T-cell (primary cell): ENCODE measurements around the gene MOXD1. TPM values are rescaled to one million over a fixed set of nuclear protein-coding genes. Genes with fewer than 3 reads are reported as not detected.

Experiments used
- ATAC-seq, 4 experiments: fragments of 200-7000 bp in 3 of 4; fragments of 150-1000 bp in 1 of 4; cut with Tn5 transposase; replicated peaks in 1 of 4; 1 replicate in 3 of 4; 2 replicates in 1 of 4; pipeline ENCODE4 v1.10.0; 2021; ENCODE audit warnings: moderate library complexity in 3 of 4, mild to moderate bottlenecking in 2 of 4, moderate number of reproducible peaks in 1 of 4
- CTCF ChIA-PET, 2 donors: fragments of 300-600 bp; sonication (Branson Sonifier 250); formaldehyde crosslinking; loops; one replicate each; lab custom pipeline; 2022; ENCODE audit warnings: antibody characterized with exemption in 2 of 2; lab: Charles Lee
- POLR2A ChIA-PET, 2 donors: fragments of 300-600 bp; sonication (Branson Sonifier 250); formaldehyde crosslinking; loops; one replicate each; lab custom pipeline; 2022; ENCODE audit warnings: antibody characterized with exemption in 2 of 2; lab: Charles Lee
- DNase-seq, 35 experiments: peaks; one replicate each; pipeline versions ENCODE4 v3.0.0 to v3.0.0-alpha.2; 2013 to 2023
- H3K27ac ChIP-seq: one replicate; pipeline ENCODE4 v1.5.1; 2013; ENCODE audit warnings: low read length
- H3K27me3 ChIP-seq, 2 experiments: replicated peaks in 1 of 2; 1 replicate in 1 of 2; 2 replicates in 1 of 2; pipeline versions ENCODE4 v1.6.1 to v1.7.0; 2013; ENCODE audit warnings: low read length in 1 of 2, mixed read lengths in 1 of 2; ENCODE audit not compliant: control insufficient read depth in 2 of 2, insufficient read depth in 2 of 2; ENCODE audit errors: extremely low read depth in 1 of 2
- H3K36me3 ChIP-seq, 2 donors: 1 replicate in 1 of 2; 2 replicates in 1 of 2; pipeline versions ENCODE4 v1.6.1 to v1.7.0; 2013; ENCODE audit warnings: low read length in 1 of 2; ENCODE audit not compliant: control insufficient read depth in 2 of 2, insufficient read depth in 1 of 2; ENCODE audit errors: extremely low read depth in 1 of 2
- H3K4me1 ChIP-seq, 2 experiments: 1 replicate in 1 of 2; 2 replicates in 1 of 2; pipeline versions ENCODE4 v1.6.1 to v1.7.0; 2013; ENCODE audit warnings: low read length in 2 of 2, mixed read lengths in 1 of 2; ENCODE audit not compliant: insufficient read depth in 2 of 2, control insufficient read depth in 1 of 2; ENCODE audit errors: extremely low read depth in 1 of 2
- H3K4me3 ChIP-seq, 2 donors: 1 replicate in 1 of 2; 2 replicates in 1 of 2; pipeline versions ENCODE4 v1.5.1 to v1.7.0; 2013; ENCODE audit warnings: mild to moderate bottlenecking in 2 of 2, low read length in 1 of 2, moderate library complexity in 1 of 2; ENCODE audit not compliant: control insufficient read depth in 1 of 2; ENCODE audit errors: extremely low read depth in 1 of 2
- H3K9me3 ChIP-seq: 2 replicates; pipeline ENCODE4 v1.7.0; 2013
- H3K27ac Mint-ChIP-seq, 2 donors: one replicate each; pipeline ENCODE4 v1.8.0; 2020 to 2021; ENCODE audit warnings: mild to moderate bottlenecking in 2 of 2, mixed read lengths in 2 of 2
- H3K27me3 Mint-ChIP-seq, 2 donors: one replicate each; pipeline ENCODE4 v1.8.0; 2021 to 2022; ENCODE audit warnings: mixed read lengths in 2 of 2
- H3K36me3 Mint-ChIP-seq: one replicate; pipeline ENCODE4 v1.8.0; 2021; ENCODE audit warnings: mixed read lengths
- H3K4me1 Mint-ChIP-seq, 3 donors: one replicate each; pipeline ENCODE4 v1.8.0; 2020 to 2022; ENCODE audit warnings: mixed read lengths in 3 of 3, mild to moderate bottlenecking in 1 of 3
- H3K4me3 Mint-ChIP-seq, 3 donors: one replicate each; pipeline ENCODE4 v1.8.0; 2020 to 2022; ENCODE audit warnings: mild to moderate bottlenecking in 3 of 3, mixed read lengths in 3 of 3, moderate library complexity in 3 of 3
- H3K9me3 Mint-ChIP-seq, 3 donors: one replicate each; pipeline ENCODE4 v1.8.0; 2020 to 2022; ENCODE audit warnings: mixed read lengths in 3 of 3
- WGBS: methylation state at CpG from one replicate; pipeline ENCODE4 v1.1.5; 2013; ENCODE audit warnings: missing lambda C conversion rate; ENCODE audit not compliant: insufficient coverage; 5-methylcytosine and 5-hydroxymethylcytosine counted together
- total RNA-seq, 35 experiments: library from RNA in 6 of 35; stranded (reverse) in 6 of 35; fragments of 120-200 nt in 1 of 35; gene quantifications; one replicate each; pipeline versions ENCODE4 v1.2.1 to v1.2.4 and lab custom pipeline; 2013 to 2026

The MOXD1 gene
- total RNA-seq, 5 donors from 2014 or later (not counting 1 experiment from before 2014, with no cell fraction given): 0.13 to 0.53 (median 0.15) TPM; not detected in 1

GRCh38 chr6:132261354-132261753 is 139.9 kb downstream of the MOXD1 start:
- Histone ChIP-seq H3K27me3 (no peaks in the 10 kb centered on the region), H3K4me1 (no peaks in the 10 kb centered on the region), H3K9me3 (no peaks in the 10 kb centered on the region), H3K4me3 (no peak overlapping the region), H3K27ac (no peak overlapping the region), H3K36me3 (no peaks in the 10 kb centered on the region)
- CTCF ChIA-PET: interaction anchor here in 1 of 2 donors (0.5 to 1.2 kb wide), 2 partner anchors 9 to 34 kb away, joined by 3 to 5 read pairs; no protein-coding TSS in a partner anchor
- Mint-ChIP-seq H3K4me3 (no peak overlapping the region), H3K27me3 (peaks cover 19 to 24% of the 10 kb centered on the region in 2 donors), H3K4me1 (no peaks in the 10 kb centered on the region), H3K27ac (no peak overlapping the region), H3K36me3 (no peaks in the 10 kb centered on the region), H3K9me3 (no peaks in the 10 kb centered on the region)
- no peak for DNase-seq
- ATAC-seq: no peak
- POLR2A ChIA-PET: no interaction called here

- no peaks in the 10 kb centered on the region for H3K36me3 ChIP-seq
- H3K4me3 ChIP-seq: no peak overlapping the region
- no peaks in the 10 kb centered on the region for H3K9me3 ChIP-seq
- ATAC-seq (no peak), DNase-seq (no peak)
- Mint-ChIP-seq H3K9me3 (no peaks in the 10 kb centered on the region), H3K27me3 (peaks cover 17 to 33% of the 10 kb centered on the region in 2 donors), H3K36me3 (no peaks in the 10 kb centered on the region), H3K27ac (no peak overlapping the region), H3K4me3 (no peak overlapping the region), H3K4me1 (no peaks in the 10 kb centered on the region)
- ChIA-PET CTCF (no interaction called here), POLR2A (no interaction called here)
- no peak overlapping the region for H3K27ac ChIP-seq
- no peaks in the 10 kb centered on the region for H3K27me3 ChIP-seq
- no peaks in the 10 kb centered on the region for H3K4me1 ChIP-seq
- no CpG with 5 or more reads among the region's 2 CpGs for WGBS
Measured at GRCh38 chr6:132259070-132259469, 142.2 kb downstream of the MOXD1 start.

DNA sequence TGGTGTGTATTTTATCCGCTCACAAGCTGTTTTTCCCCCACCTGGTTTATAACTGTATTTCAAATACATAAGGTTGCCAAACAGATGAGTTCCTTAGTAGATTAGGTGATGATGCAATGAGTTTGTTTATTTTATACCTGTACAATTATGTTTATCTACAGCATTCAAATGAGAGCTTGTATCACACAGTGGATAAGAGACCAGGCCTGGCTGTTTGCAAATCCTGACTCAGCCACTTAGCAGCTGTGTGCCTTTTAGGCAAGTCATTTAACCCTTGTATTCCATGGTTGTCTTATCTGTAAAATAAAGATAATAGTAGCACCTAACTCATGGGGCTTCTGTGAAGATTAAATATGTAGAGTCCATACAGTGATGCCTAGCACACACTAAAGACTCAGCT is 143.7 kb downstream of the MOXD1 start:
- ChIA-PET CTCF (no interaction called here), POLR2A (no interaction called here)
- Mint-ChIP-seq H3K36me3 (no peaks in the 10 kb centered on the region), H3K27ac (no peak overlapping the region), H3K27me3 (peaks cover 17 to 29% of the 10 kb centered on the region in 2 donors), H3K9me3 (no peaks in the 10 kb centered on the region), H3K4me3 (no peak overlapping the region), H3K4me1 (no peaks in the 10 kb centered on the region)
- Histone ChIP-seq H3K9me3 (no peaks in the 10 kb centered on the region), H3K4me3 (no peak overlapping the region), H3K36me3 (no peaks in the 10 kb centered on the region), H3K27me3 (no peaks in the 10 kb centered on the region), H3K4me1 (no peaks in the 10 kb centered on the region), H3K27ac (no peak overlapping the region)
- no peak for DNase-seq
- WGBS: no CpG with 5 or more reads among the region's 1 CpG
- ATAC-seq: no peak

DNA sequence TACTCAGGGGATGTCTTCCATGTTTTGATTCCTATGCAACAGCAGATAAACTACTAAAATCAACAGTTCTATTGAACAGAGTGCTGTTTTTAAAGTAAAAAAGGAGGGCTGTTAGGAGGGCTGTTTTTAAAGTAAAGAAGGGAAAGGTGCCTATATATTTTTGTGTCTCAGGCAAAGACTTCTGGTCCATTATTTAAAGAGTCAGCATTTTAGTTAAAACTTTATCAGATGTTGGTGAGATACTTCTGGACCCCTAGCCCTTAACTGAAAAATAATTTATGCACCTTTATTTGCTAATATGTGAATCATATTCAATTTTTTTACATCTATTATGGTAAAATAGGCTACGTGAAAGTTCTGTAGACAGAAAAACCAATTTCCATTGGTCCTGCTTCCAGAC is 144.8 kb downstream of the MOXD1 start:
- H3K36me3 ChIP-seq: no peaks in the 10 kb centered on the region
- DNase-seq (no peak), ATAC-seq (no peak)
- POLR2A ChIA-PET: no interaction called here
- H3K27me3 Mint-ChIP-seq: peaks cover 19 to 24% of the 10 kb centered on the region in 2 donors
- no peaks in the 10 kb centered on the region for H3K9me3 Mint-ChIP-seq
- no peak overlapping the region for H3K27ac ChIP-seq
- WGBS: no CpG with 5 or more reads among the region's 1 CpG
- H3K9me3 ChIP-seq: no peaks in the 10 kb centered on the region
- no peaks in the 10 kb centered on the region for H3K4me1 ChIP-seq
- H3K27ac Mint-ChIP-seq: no peak overlapping the region
- CTCF ChIA-PET: no interaction called here
- H3K36me3 Mint-ChIP-seq: no peaks in the 10 kb centered on the region
- no peak overlapping the region for H3K4me3 Mint-ChIP-seq
- H3K4me1 Mint-ChIP-seq: no peaks in the 10 kb centered on the region
- H3K4me3 ChIP-seq: no peak overlapping the region
- H3K27me3 ChIP-seq: no peaks in the 10 kb centered on the region

- Mint-ChIP-seq H3K9me3 (no peaks in the 10 kb centered on the region), H3K4me3 (no peak overlapping the region), H3K27me3 (peaks cover 12 to 13% of the 10 kb centered on the region in 2 donors), H3K36me3 (no peaks in the 10 kb centered on the region), H3K4me1 (no peaks in the 10 kb centered on the region), H3K27ac (no peak overlapping the region)
- no peaks in the 10 kb centered on the region for H3K9me3 ChIP-seq
- POLR2A ChIA-PET: no interaction called here
- CTCF ChIA-PET: no interaction called here
- H3K4me1 ChIP-seq: no peaks in the 10 kb centered on the region
- no peak overlapping the region for H3K4me3 ChIP-seq
- H3K27me3 ChIP-seq: no peaks in the 10 kb centered on the region
- DNase-seq (no peak), ATAC-seq (no peak)
- H3K27ac ChIP-seq: no peak overlapping the region
- H3K36me3 ChIP-seq: no peaks in the 10 kb centered on the region
Measured at GRCh38 chr6:132253906-132254305, 147.4 kb downstream of the MOXD1 start.

DNA sequence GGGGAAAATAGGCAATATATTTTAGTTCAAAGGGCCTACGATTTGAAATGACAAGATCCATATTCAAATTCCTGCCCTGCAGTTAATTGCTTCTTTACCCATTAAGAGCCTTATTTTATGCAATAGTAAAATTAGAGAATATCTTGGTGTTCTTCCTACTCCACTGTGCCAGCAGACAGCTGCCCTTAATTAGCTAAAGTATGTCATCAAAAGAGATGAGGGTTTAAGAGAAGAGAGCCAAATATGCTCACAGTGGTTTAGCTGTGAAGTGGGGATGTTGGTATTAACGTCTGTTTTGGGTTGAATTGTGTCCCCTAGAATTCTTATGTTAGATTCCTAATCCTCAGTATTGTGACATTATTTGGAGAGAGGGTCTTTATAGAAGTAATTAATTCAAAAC is 148.1 kb downstream of the MOXD1 start:
- Histone ChIP-seq H3K27ac (no peak overlapping the region), H3K4me3 (no peak overlapping the region), H3K4me1 (no peaks in the 10 kb centered on the region), H3K27me3 (no peaks in the 10 kb centered on the region), H3K36me3 (no peaks in the 10 kb centered on the region), H3K9me3 (no peaks in the 10 kb centered on the region)
- no peak for ATAC-seq
- POLR2A ChIA-PET: no interaction called here
- Mint-ChIP-seq H3K9me3 (no peaks in the 10 kb centered on the region), H3K27me3 (peaks cover 14 to 20% of the 10 kb centered on the region in 2 donors), H3K27ac (no peak overlapping the region), H3K4me1 (no peaks in the 10 kb centered on the region), H3K36me3 (no peaks in the 10 kb centered on the region), H3K4me3 (no peak overlapping the region)
- CTCF ChIA-PET: no interaction called here
- no CpG with 5 or more reads among the region's 2 CpGs for WGBS
- no peak for DNase-seq

DNA sequence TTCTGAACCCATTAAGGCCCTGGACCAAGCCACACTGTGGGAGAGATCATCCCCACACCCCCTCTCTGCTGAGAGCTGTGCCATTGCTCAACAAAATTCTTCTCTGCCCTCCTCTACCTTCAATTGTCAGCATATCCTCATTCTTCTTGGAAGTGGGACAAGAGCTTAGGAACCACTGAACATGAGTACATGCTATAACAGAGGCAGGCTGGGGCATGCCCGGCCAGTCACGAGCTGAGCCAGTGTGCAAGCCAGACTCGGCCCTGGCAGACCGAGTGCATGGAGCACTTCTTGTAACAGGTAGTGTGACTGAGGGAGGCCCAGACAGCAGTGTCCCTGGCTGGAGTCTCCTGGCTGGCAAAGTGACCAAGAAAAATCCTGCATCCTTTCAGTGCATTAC is 149.2 kb downstream of the MOXD1 start:
- POLR2A ChIA-PET: no interaction called here
- H3K27ac ChIP-seq: no peak overlapping the region
- ATAC-seq (no peak), DNase-seq (no peak)
- Mint-ChIP-seq H3K4me1 (no peaks in the 10 kb centered on the region), H3K9me3 (no peaks in the 10 kb centered on the region), H3K4me3 (no peak overlapping the region), H3K36me3 (no peaks in the 10 kb centered on the region), H3K27me3 (peaks cover 23 to 27% of the 10 kb centered on the region in 2 donors), H3K27ac (no peak overlapping the region)
- CTCF ChIA-PET: no interaction called here
- H3K27me3 ChIP-seq: no peaks in the 10 kb centered on the region
- no peak overlapping the region for H3K4me3 ChIP-seq
- no peaks in the 10 kb centered on the region for H3K9me3 ChIP-seq
- WGBS: 100% methylated on average over 3 of the region's 4 CpGs
- H3K36me3 ChIP-seq: no peaks in the 10 kb centered on the region
- H3K4me1 ChIP-seq: no peaks in the 10 kb centered on the region
